GM18907 (cell line): Measurements from ENCODE around the gene EGLN2.
"Not testable (repeated sequence)": the region's sequence is repeated elsewhere in the genome, so short reads cannot be mapped to it uniquely, and the experiment has no call there.

Experiments
- ATAC-seq: cut with Tn5 transposase; IDR thresholded peaks from one replicate; pipeline ENCODE4 v1.9.1; 2021; ENCODE audit warnings: mild to moderate bottlenecking, moderate library complexity; ENCODE audit not compliant: unreplicated experiment

EGLN2 gene

DNA sequence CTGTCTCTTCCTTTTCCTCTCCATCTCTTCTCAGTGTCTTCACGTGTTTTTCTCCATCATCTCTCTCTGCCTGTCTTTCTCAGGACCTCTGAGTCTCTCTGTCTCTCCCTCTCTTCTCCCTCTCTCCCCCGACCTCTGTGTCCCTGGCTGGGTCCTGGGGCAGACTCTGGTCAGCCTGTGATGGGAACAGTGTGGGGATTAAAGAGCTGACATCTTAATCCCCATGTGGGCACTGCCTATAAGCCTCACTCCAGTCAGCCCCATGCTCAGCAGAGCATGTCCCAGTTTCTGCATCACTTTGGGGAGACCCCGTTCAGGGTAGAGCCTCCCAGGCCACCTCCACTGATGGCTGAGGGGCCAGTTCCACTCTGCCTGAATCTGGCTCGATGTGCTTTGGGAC is 16.2 kb downstream of the EGLN2 start:
- ATAC-seq: no peak

DNA sequence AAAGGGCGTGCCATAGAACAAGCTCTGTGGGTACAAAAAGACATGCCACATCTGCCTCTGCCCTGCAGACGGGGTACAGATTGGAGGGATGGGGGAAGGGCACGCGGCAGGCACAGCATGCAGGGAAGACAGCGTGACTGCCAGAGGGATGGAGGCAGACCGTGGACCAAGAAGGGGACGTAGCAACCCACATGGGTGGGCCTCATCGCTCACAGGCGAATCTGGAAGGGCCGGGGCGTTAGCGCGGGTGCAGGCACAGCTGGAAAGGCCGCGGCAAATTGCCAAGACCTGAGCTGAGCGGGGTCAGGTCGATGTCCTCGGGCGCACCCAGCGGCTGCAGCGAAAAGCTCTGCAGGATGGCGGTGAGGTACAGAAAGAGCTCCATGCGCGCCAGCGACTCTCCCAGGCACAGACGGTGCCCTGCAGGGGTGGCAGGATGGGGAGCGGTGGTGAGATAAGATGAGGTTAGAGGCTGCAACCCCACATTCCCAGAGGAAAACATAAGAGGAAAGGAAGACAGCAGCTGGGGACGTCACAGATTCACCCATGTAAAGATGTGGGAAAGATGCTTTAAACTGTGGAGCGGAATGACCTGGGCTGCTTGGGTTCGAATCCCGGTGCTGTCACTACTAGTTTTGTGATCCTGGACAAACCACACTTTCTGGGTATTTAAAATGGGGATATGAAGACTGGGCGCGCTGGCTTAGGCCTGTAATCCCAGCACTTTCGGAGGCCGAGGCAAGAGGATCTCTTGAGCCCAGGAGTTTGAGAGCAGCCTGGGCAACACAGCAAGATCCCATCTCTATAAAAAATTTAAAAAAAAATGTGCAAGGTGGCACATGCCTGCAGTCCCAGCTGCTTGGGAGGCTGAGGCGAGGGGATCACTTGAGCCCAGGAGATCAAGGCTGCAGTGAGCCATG is 19.7 kb downstream of the EGLN2 start:
- ATAC-seq: not testable (repeated sequence)

DNA sequence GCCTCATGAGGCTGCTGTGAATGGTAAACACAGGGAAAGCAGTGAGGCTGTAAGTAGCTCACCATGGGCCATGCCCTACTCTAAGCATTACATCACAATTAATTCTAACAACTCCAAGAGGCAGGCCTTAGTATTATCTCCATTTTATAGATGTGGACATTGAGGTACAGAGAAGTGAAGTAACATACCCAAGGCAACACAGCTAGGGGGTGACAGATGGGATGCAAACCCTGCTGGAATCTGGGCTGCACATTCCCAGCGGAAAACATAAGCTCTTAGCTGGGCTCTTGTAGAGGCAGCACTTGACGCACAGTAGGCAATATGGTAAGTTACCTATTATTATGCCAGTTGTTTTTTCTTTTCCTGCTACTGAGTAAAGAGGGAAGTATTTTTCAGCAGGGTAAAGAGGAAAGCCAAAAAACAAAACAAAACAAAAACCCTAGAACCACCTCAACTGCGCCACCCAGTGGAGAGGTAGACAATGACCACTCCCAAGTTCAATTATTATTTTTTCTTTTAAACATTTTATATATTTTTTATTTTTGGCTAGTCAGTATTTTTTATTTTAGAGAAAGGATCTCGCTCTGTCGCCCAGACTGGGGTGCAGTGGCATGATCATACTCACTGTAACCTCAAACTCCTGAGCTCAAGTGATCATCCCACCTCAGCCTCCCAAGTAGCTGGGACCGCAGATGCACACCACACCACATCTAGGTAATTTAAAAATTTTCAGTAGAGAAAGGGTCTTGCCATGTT is 20.7 kb downstream of the EGLN2 start:
- ATAC-seq: not testable (repeated sequence)

DNA sequence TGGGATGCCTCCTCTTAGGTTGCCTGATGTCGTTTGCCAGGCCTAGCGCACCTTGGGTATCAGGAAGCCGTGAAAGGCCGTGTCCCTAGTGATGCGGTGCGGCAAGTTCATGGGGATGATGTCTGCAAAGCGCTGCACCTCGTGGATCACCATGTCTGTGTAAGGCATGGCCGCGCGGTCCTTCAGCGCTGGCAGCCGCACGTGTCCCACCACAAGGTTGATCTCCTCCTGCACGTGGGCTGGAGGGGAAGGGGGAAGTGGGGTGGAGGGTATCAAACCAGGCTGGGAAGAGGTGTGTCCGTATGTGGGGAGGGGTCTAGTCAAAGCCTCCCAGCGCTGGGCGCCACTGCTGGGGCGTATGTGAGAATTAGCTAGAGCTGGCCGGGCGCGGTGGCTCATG is 23.2 kb downstream of the EGLN2 start:
- no peak for ATAC-seq

DNA sequence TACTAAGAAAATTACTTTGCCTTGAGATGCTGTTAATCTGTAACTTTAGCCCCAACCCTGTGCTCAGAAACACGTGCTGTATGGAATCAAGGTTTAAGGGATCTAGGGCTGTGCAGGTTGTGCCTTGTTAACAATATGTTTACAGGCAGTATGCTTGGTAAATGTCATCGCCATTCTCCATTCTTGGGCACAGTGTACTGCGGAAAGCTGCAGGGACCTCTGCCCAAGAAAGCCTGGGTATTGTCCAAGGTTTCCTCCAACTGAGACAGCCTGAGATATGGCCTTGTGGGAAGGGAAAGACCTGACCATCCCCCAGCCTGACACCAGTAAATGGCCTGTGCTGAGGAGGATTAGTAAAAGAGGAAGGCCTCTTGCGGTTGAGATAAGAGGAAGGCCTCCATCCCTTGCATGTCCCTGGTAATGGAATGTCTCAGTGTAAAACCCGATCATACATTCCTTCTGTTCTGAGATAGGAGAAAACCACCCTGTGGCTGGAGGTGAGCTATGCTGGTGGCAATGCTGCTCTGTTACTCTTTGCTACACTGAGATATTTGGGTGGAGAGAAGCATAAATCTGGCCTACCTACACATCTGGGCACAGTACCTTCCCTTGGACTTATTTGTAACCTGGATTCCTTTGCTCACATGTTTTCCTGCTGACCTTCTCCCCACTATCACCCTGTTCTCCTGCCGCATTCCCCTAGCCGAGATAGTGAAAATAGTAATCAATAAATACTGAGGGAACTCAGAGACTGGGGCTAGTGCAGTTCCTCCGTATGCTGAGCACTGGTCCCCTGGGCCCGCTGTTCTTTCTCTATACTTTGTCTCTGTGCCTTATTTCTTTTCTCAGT is 23.9 kb downstream of the EGLN2 start:
- not testable (repeated sequence) for ATAC-seq

DNA sequence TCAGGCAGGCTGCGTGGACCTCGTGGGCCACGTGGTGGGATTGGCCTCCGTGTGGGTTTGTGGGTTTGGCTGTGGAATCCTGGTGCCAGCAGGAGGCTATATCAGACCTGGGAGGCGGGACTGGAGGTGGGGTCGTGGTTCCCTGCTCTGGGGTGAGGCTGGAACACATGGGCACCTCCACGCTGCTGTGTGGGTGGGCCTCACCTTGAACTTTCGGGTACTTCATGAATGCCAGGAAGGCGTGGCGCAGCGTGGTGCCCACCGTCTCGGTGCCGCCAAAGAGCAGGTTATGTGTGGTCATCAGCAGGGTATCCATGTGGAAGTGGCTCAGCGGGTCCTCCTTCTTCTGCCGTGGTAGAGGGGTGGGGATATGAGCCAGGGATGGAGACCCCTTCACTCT is 25.9 kb downstream of the EGLN2 start:
- ATAC-seq: not testable (repeated sequence)

DNA sequence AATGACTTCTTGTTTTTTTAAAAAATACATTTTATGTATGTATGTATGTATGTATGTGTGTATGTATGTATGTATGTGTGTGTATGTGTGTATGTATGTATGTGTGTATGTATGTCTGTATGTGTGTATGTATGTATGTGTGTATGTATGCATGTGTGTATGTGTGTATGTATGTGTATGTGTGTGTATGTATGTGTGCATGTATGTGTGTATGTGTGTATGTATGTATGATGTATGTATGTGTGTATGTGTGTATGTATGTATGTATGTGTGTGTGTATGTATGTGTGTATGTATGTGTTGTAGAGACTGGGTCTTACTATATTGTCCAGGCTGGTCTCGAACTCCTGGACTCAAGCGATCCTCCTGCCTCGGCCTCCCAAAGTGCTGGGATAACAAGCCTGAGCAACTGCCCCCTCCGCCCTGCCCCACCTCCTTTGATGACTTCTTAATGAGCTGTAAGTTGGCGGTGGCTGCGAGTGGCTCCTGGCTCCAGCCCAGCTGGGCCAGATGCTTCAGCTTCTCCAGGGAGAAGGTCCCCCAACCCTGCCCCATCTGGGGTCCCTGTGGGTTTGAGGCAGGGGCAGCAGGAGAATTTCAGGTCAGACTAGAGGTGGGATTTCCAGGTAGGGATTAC is 26.6 kb downstream of the EGLN2 start:
- ATAC-seq: not testable (repeated sequence)

DNA sequence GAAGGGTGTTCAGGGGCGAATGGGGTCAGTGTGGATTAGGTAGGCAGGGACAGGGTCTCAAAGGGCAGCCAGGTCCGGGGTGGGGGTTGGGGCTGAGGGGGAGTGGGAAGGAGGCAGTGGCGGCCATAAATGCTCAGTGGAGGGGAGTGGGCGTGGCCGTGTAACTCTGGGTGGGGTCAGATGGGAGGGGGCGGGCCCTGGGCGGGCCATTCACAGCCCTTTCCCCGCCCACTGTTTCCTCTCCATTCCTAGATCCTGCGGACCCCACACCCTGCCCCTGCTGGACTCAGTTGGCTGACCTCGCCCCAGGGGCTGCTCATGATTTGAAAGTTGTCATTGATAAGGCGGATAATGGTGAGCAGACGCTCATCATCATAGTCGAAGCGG is 27.3 kb downstream of the EGLN2 start:
- ATAC-seq: not testable (repeated sequence)

DNA sequence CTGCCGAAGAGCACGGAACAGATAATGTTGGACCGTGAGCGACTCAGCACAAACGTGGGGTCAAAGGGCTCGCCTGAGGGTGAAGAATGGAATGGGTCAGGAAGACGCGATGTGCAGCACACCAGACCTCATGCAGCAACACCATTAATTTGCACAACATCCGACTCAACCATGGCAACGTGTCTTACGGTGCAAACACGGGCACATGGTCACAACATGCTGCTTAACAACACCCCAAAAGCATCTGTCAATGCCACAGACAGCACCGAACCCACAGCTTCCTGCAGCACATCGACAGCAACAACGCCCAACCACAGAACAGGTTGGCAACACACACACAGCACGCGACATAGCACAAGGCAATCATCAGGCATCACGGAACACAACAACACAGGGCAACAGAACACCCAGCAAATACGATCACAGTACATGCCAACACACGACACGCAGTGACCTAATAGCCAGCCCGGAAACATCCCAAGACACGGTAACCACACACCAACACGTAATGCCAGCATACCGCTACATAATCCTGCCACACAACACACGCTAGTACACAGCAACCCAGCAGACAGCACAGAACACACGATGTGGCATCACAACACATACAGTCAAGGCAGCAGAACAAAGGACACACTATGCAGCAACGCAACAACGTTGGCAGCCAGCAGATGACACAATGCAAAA is 27.9 kb downstream of the EGLN2 start:
- not testable (repeated sequence) for ATAC-seq

DNA sequence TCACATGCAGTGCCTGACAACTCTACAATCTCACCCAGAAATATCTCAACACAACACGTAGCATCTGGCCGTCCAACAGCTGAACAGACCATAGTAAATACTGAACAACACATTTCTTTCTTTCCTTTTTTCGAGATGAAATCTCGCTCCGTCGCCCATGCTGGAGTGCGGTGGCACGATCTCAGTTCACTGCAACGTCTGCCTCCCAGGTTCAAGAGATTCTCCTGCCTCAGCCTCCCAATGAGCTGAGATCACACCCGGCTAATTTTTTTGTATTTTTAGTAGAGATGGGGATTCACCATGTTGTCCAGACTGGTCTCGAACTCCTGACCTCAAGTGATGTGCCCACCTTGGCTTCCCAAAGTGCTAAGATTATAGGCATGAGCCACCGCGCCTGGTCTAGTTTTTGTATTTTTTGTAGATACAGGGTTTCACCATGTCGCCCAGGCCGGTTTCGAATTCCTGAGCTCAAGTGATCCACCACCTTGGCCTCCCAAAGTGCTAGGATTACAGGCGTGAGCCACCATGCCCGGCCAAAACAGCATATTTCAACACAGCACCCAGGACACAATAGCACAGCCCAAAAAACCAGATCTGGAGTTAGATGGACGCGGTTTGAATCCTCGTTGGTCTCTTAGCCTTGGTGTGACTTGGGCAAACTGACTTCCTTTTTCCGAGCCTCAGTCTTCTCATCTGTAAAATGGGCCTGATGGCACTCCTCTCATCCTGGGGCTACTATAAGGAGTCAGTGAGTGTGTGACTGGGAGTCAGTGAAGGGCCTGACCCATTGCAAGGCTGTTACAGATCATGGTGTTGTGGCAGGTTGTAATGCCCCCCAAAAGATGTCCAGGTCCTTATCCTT is 28.6 kb downstream of the EGLN2 start:
- ATAC-seq: no peak

DNA sequence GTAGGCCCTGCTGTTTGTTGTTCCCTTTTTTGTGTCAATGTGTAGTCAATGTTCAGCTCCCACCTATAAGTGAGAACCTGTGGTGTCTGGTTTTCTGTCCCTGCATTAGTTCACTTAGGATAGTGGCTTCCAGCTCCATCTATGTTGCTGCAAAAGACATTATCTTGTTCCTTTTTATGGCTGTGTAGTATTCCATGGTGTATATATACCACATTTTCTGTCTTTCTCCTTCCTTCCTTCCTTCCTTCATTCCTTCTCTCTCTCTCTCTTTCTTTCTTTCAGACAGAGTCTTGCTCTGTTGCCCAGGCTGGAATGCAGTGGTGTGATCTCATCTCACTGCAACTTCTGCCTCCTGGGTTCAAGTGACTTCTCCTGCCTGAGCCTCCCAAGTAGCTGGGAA is 30.2 kb downstream of the EGLN2 start:
- no peak for ATAC-seq

DNA sequence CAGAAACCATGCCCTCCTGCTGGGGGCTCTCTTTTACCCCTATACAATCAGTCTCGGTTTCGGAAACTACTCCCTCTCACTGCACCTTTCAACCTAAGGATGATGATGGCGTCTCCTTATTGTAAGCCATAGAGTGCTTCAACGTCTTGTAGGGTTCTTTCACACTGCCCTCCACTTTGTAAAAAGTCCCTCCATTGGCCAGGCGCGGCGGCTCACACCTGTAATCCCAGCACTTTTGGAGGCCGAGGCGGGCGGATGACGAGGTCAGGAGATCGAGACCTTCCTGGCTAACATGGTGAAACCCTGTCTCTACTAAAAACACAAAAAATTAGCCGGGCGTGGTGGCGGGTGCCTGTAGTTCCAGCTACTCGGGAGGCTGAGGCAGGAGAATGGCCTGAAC is 31.8 kb downstream of the EGLN2 start:
- ATAC-seq: not testable (repeated sequence)

DNA sequence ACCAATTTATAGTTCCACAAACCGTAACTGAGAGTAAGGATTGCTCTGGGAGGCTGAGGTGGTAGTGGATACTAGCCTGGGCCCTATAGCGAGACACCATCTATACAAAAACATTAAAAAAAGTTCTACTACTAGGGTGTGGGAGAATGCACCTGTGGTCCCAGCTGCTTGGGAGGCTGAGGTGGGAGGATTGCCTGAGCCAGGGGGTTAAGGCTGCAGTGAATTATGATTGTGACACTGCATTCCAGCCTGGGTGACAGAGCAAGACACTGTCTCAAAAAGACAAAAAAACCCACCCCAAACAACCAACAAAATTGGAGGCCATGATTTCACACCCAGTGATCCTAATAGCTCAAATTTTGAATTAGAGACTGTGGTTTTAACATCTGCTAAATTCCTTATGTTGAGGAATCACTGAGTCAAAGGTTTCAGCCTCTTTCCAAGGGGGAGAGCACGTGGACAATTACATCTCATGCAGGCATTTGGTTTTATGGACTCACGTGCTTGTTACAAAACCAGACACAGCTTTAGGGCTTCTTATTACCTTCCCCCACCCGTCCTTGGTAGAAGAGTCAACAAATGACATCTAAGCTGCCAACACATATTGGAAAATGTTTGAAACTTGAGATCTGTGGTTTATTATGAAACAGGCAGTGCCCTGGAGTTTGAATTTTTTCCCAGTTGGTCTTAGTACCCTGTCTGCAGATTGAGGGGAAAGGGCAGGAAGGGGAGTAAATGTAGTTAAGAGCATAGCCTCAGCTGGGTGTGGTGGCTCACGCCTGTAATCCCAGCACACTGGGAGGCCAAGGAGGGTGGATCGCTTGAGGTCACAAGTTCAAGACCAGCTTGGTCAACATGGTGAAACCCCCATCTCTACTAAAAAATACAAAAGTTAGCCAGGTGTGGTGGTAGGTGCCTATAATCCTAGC is 32.8 kb downstream of the EGLN2 start:
- ATAC-seq: no peak

DNA sequence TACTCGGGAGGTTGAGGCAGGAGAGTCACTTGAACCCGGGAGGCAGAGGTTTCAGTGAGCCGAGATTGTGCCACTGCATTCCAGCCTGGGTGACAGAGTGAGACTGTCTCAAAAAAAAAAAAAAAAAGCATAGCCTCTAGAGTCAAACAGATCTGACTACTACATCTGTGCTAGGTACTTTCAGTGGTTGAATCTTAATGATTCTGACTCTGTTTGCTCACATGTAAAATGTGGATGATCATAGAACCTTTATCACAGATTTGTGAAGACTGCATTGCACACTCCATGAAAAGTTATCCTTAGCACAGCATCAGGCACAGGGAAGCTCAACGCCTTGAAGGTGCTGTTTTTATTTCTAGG is 33.4 kb downstream of the EGLN2 start:
- ATAC-seq: not testable (repeated sequence)

DNA sequence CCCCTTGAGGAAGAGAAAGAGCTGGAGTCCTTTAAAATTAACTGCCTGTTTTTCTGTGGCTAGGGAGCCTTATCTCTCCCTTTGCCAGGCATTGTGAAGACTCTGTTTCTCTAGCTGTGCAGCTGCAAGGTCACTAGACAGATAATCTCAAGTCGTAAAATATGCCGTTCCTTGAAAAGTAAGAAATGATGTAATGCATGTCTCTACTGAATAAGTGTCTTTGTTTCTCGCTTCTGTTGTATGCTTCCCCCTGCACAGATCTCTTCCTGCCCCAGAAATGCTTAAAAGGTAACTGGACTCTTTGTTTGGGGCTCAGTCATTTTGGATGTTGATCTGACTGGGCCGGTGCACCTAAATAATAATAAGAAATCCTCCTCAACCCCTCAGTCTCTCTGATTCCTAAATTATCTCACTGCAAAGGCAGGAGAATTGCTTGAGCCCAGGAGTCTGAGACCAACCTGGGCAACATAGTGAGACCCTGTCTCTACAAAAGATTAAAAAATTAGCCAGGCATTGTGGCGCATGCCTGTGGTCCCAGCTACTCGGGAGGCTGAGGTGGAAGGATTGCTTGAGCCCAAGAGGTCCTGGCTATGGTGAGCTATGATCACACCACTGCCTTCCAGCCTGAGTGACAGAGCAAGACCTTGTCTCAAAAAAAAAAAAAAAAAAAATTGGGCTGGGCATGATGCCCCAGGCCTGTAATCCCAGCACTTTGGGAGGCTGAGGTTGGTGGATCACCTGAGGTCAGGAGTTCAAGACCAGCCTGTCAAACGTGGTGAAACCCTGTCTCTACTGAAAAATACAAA is 34.9 kb downstream of the EGLN2 start:
- ATAC-seq: not testable (repeated sequence)

DNA sequence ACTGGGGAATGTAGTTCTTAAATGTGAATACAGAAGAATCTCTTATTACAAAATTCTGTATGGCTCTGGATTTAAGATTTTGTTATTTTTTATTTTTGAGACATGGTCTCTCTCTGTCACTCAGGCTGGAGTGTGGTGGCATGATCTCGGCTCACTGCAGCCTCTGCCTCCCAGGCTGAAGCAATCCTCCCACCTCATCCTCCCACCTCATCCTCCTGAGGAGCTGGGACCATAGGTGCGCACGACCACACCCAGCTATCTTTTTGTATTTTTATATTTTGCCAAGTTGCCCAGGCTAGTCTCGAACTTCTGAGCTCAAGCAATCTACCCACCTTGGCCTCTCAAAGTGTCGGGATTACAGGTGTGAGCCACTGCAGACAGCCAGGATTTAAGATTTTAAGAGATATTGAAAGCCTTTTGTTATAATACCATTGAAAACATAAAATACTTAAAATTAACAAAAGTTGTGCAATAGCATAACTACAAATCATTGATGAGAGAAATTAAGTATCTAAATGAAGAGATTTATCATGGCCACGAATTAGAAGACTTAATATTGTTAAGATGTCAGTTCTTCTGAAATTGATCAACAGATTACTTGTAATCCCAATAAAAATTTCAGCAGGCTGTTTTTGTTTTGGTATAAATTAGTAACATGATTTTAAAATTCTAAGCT is 37.9 kb downstream of the EGLN2 start:
- ATAC-seq: no peak

DNA sequence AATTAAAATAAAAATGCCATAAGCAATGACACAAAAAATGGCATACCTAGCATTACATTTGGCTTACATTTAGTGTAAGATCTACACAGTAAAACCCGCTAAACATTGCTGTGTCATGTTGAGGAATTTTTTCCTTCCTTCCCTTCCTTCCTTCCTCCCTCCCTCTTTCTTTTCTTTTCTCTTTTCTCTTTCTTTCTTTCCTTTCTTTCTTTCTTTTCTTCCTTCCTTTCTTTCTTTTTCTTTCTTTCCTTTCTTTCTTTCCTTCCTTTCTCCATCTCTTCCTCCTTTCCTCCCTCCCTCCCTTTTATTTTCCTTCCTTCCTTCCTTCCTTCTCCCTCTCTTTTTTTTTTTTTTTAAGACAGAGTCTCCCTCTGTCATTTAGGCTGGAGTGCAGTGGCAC is 39.5 kb downstream of the EGLN2 start:
- ATAC-seq: not testable (repeated sequence)
